ENCODE data around the gene PPFIBP2. TPM values are rescaled to one million over a fixed set of nuclear protein-coding genes. Genes with fewer than 3 reads are reported as not detected.

PPFIBP2 gene
- polyA plus RNA-seq, 4 donors, result 26.5 to 71.7 (median 62.4) TPM

- WGBS, 3 donors, result 49 to 81% (median 60%) methylated on average over 6 of the region's 6 CpGs
- Histone ChIP-seq H3K4me3 (ENCODE audit: low read depth in 1 of 3, low read length in 3 of 3) (no peak overlapping the region), H3K27me3 (ENCODE audit: control insufficient read depth in 3 of 3, insufficient read depth in 3 of 3, low read length in 3 of 3) (no peaks in the 10 kb centered on the region), H3K9me3 (ENCODE audit: control insufficient read depth in 2 of 2, insufficient read depth in 1 of 2, low read depth in 1 of 2, low read length in 1 of 2) (no peaks in the 10 kb centered on the region), H3K36me3 (ENCODE audit: control insufficient read depth in 3 of 3, insufficient read depth in 2 of 3, low read depth in 1 of 3, low read length in 3 of 3) (peaks cover 0 to 27% (median 0%) of the 10 kb centered on the region in 3 donors), H3K4me1 (ENCODE audit: control insufficient read depth in 3 of 3, insufficient read depth in 2 of 3, low read depth in 1 of 3, low read length in 2 of 3) (peaks cover 0 to 7% (median 0%) of the 10 kb centered on the region in 3 donors), H3K27ac (ENCODE audit: low read depth in 1 of 3, low read length in 2 of 3) (no peak overlapping the region)
- FAIRE-seq (no peak), DNase-seq (peak in 1 of 2 donors; percentile 51)
Observed at GRCh38 chr11:7591107-7591894, 77.5 kb downstream of the PPFIBP2 start.

DNA sequence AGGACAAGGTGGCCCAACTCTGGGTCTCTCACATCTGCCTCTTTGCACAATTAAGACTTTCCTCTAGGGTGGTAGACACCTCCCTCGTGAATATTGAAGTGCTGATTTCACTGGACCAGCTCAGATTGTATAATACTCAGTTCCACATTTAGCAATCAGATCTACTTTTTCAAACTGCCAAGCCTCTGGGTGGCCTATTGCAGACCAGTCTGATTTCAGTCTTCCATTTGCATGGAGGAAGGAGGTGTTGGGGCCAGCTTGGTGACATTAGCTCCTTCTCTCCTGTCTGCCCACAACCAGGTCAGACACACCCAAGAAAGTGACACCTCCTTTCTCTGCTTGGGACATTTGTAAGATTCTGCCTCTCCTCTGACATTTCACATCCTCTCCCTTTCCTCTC, 78.2 kb downstream of the PPFIBP2 start:
- Histone ChIP-seq H3K36me3 (ENCODE audit: control insufficient read depth in 3 of 3, insufficient read depth in 2 of 3, low read depth in 1 of 3, low read length in 3 of 3) (peaks cover 0 to 22% (median 0%) of the 10 kb centered on the region in 3 donors), H3K27me3 (ENCODE audit: control insufficient read depth in 3 of 3, insufficient read depth in 3 of 3, low read length in 3 of 3) (no peaks in the 10 kb centered on the region), H3K27ac (ENCODE audit: low read depth in 1 of 3, low read length in 2 of 3) (no peak overlapping the region), H3K9me3 (ENCODE audit: control insufficient read depth in 2 of 2, insufficient read depth in 1 of 2, low read depth in 1 of 2, low read length in 1 of 2) (no peaks in the 10 kb centered on the region), H3K4me1 (ENCODE audit: control insufficient read depth in 3 of 3, insufficient read depth in 2 of 3, low read depth in 1 of 3, low read length in 2 of 3) (peaks cover 0 to 7% (median 4%) of the 10 kb centered on the region in 3 donors), H3K4me3 (ENCODE audit: low read depth in 1 of 3, low read length in 3 of 3) (no peak overlapping the region)
- 54 to 80% (median 76%) methylated on average over 1 of the region's 1 CpG for WGBS, 3 donors
- FAIRE-seq (no peak), DNase-seq (no peak)

- Histone ChIP-seq H3K27ac (ENCODE audit: low read depth in 1 of 3, low read length in 2 of 3) (no peak overlapping the region), H3K27me3 (ENCODE audit: control insufficient read depth in 3 of 3, insufficient read depth in 3 of 3, low read length in 3 of 3) (no peaks in the 10 kb centered on the region), H3K4me1 (ENCODE audit: control insufficient read depth in 3 of 3, insufficient read depth in 2 of 3, low read depth in 1 of 3, low read length in 2 of 3) (peaks cover 0 to 12% (median 7%) of the 10 kb centered on the region in 3 donors), H3K9me3 (ENCODE audit: control insufficient read depth in 2 of 2, insufficient read depth in 1 of 2, low read depth in 1 of 2, low read length in 1 of 2) (no peaks in the 10 kb centered on the region), H3K4me3 (ENCODE audit: low read depth in 1 of 3, low read length in 3 of 3) (no peak overlapping the region), H3K36me3 (ENCODE audit: control insufficient read depth in 3 of 3, insufficient read depth in 2 of 3, low read depth in 1 of 3, low read length in 3 of 3) (peaks cover 0 to 26% (median 0%) of the 10 kb centered on the region in 3 donors)
- DNase-seq, result no peak
- no peak for FAIRE-seq
- 85 to 93% (median 87%) methylated on average over 3 of the region's 3 CpGs for WGBS, 3 donors
Observed at GRCh38 chr11:7592711-7593110, 78.9 kb downstream of the PPFIBP2 start.

DNA sequence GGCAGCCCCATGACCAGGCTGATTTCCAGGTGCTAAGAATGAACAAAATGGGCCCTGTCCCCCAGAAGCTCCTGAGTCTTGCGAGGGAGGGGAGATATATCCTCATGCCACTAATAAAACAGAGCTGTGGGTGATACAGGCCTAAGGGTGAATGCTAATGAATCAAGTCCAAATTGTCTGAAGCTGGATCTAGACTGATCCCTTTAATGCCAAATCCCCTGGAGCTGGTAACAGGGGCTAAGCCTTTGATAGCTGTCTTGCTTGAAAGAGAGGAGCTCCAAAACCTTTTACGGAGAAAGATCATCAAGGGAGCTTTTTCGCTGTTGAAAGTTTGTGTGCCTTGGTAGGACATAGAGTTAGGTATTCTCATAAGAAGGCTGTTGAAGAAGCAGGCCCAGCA, 79.7 kb downstream of the PPFIBP2 start:
- WGBS, 3 donors, result 89 to 98% (median 93%) methylated on average over 3 of the region's 3 CpGs
- H3K27me3 ChIP-seq (ENCODE audit: control insufficient read depth in 3 of 3, insufficient read depth in 3 of 3, low read length in 3 of 3), result no peaks in the 10 kb centered on the region
- H3K4me1 ChIP-seq (ENCODE audit: control insufficient read depth in 3 of 3, insufficient read depth in 2 of 3, low read depth in 1 of 3, low read length in 2 of 3), result peaks cover 0 to 14% (median 7%) of the 10 kb centered on the region in 3 donors
- FAIRE-seq (no peak), DNase-seq (no peak)
- peaks cover 0 to 27% (median 0%) of the 10 kb centered on the region in 3 donors for H3K36me3 ChIP-seq (ENCODE audit: control insufficient read depth in 3 of 3, insufficient read depth in 2 of 3, low read depth in 1 of 3, low read length in 3 of 3)
- no peak overlapping the region for H3K27ac ChIP-seq (ENCODE audit: low read depth in 1 of 3, low read length in 2 of 3)
- no peak overlapping the region for H3K4me3 ChIP-seq (ENCODE audit: low read depth in 1 of 3, low read length in 3 of 3)
- no peaks in the 10 kb centered on the region for H3K9me3 ChIP-seq (ENCODE audit: control insufficient read depth in 2 of 2, insufficient read depth in 1 of 2, low read depth in 1 of 2, low read length in 1 of 2)

GRCh38 chr11:7595016-7595866, 81.4 kb downstream of the PPFIBP2 start:
- H3K4me3 ChIP-seq (ENCODE audit: low read depth in 1 of 3, low read length in 3 of 3), result no peak overlapping the region
- DNase-seq (no peak), FAIRE-seq (no peak)
- H3K9me3 ChIP-seq (ENCODE audit: control insufficient read depth in 2 of 2, insufficient read depth in 1 of 2, low read depth in 1 of 2, low read length in 1 of 2), result no peaks in the 10 kb centered on the region
- no peak overlapping the region for H3K27ac ChIP-seq (ENCODE audit: low read depth in 1 of 3, low read length in 2 of 3)
- WGBS, 3 donors, result 85 to 94% (median 90%) methylated on average over 1 of the region's 1 CpG
- H3K27me3 ChIP-seq (ENCODE audit: control insufficient read depth in 3 of 3, insufficient read depth in 3 of 3, low read length in 3 of 3), result no peaks in the 10 kb centered on the region
- H3K36me3 ChIP-seq (ENCODE audit: control insufficient read depth in 3 of 3, insufficient read depth in 2 of 3, low read depth in 1 of 3, low read length in 3 of 3), result peaks cover 0 to 34% (median 0%) of the 10 kb centered on the region in 3 donors
- peaks cover 0 to 21% (median 6%) of the 10 kb centered on the region in 3 donors for H3K4me1 ChIP-seq (ENCODE audit: control insufficient read depth in 3 of 3, insufficient read depth in 2 of 3, low read depth in 1 of 3, low read length in 2 of 3)

DNA sequence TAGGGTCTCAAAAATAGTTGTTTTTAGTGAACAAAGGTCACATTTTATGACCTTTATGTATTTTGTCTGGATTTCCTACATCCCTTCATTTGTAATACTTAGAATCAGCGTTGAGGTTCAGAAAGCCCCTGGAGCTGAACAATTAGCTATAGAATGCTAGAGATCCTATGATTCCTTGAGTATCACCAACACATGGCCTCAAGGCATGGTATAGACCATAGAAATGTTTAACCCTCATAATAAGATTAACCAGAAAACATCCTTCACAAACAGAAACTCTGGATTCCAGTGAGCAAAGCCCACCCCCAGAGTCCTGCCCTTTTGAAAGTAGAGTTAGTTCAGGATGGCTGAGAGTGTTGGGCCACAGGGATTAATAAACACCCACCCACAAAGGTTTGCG, 82.2 kb downstream of the PPFIBP2 start:
- H3K27me3 ChIP-seq (ENCODE audit: control insufficient read depth in 3 of 3, insufficient read depth in 3 of 3, low read length in 3 of 3), result no peaks in the 10 kb centered on the region
- FAIRE-seq (no peak), DNase-seq (no peak)
- H3K4me3 ChIP-seq (ENCODE audit: low read depth in 1 of 3, low read length in 3 of 3), result no peak overlapping the region
- H3K27ac ChIP-seq (ENCODE audit: low read depth in 1 of 3, low read length in 2 of 3), result no peak overlapping the region
- H3K4me1 ChIP-seq (ENCODE audit: control insufficient read depth in 3 of 3, insufficient read depth in 2 of 3, low read depth in 1 of 3, low read length in 2 of 3), result peaks cover 0 to 28% (median 0%) of the 10 kb centered on the region in 3 donors
- H3K36me3 ChIP-seq (ENCODE audit: control insufficient read depth in 3 of 3, insufficient read depth in 2 of 3, low read depth in 1 of 3, low read length in 3 of 3), result peaks cover 0 to 41% (median under 1%) of the 10 kb centered on the region in 3 donors
- 91 to 93% (median 93%) methylated on average over 2 of the region's 2 CpGs for WGBS, 3 donors
- no peaks in the 10 kb centered on the region for H3K9me3 ChIP-seq (ENCODE audit: control insufficient read depth in 2 of 2, insufficient read depth in 1 of 2, low read depth in 1 of 2, low read length in 1 of 2)

DNA sequence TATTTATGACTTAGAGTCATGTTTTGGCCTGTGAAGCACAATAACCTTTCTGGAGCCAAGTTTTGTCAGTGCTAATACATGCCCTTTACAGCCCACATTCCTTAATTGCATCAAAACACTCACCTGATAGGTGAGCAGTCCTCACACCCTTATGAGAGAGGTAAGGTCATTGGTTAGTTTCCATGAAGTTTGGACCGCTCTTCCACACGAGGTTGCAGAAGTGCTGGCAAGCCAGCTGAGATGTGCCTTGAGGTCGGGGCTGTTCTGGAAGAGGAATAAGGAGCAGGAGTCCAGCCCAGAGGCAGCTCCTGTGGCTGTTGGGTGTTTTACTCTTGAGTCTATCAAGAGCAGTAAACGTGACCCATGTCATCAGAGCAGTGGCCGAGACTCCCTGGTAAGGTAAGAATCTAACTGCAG, 83.2 kb downstream of the PPFIBP2 start:
- FAIRE-seq (no peak), DNase-seq (peak; percentile 69 to 91)
- Histone ChIP-seq H3K4me1 (ENCODE audit: control insufficient read depth in 3 of 3, insufficient read depth in 2 of 3, low read depth in 1 of 3, low read length in 2 of 3) (peaks cover 0 to 28% (median 0%) of the 10 kb centered on the region in 3 donors), H3K4me3 (ENCODE audit: low read depth in 1 of 3, low read length in 3 of 3) (no peak overlapping the region), H3K36me3 (ENCODE audit: control insufficient read depth in 3 of 3, insufficient read depth in 2 of 3, low read depth in 1 of 3, low read length in 3 of 3) (peaks cover 0 to 45% (median 3%) of the 10 kb centered on the region in 3 donors), H3K27ac (ENCODE audit: low read depth in 1 of 3, low read length in 2 of 3) (peak overlapping the region; percentile 62 to 81 (median 63)), H3K27me3 (ENCODE audit: control insufficient read depth in 3 of 3, insufficient read depth in 3 of 3, low read length in 3 of 3) (no peaks in the 10 kb centered on the region), H3K9me3 (ENCODE audit: control insufficient read depth in 2 of 2, insufficient read depth in 1 of 2, low read depth in 1 of 2, low read length in 1 of 2) (no peaks in the 10 kb centered on the region)
- 11 to 63% (median 28%) methylated on average over 5 of the region's 5 CpGs for WGBS, 3 donors

DNA sequence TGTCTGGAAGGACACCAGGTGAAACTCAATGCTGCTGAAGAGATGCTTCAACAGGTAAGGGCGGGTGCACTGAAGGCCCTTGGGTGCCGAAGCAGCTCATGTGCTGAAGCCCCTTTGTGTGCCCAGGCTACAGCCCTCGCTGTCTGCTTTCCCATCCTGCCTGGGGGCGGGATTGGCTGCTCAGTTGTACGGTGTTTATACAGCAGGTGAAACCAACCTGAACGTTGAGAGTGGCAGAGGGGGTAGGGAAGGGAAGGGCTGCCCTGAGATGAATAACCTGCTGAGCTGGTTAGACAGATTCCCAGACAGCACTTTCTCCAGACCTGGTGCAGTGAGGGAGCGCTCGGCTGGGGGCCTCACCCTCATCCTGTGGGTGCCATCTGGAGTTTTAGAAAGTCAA, 83.8 kb downstream of the PPFIBP2 start:
- H3K4me3 ChIP-seq (ENCODE audit: low read depth in 1 of 3, low read length in 3 of 3), result no peak overlapping the region
- H3K27me3 ChIP-seq (ENCODE audit: control insufficient read depth in 3 of 3, insufficient read depth in 3 of 3, low read length in 3 of 3), result no peaks in the 10 kb centered on the region
- 13 to 56% (median 28%) methylated on average over 8 of the region's 8 CpGs for WGBS, 3 donors
- H3K4me1 ChIP-seq (ENCODE audit: control insufficient read depth in 3 of 3, insufficient read depth in 2 of 3, low read depth in 1 of 3, low read length in 2 of 3), result peaks cover 0 to 35% (median 0%) of the 10 kb centered on the region in 3 donors
- DNase-seq (peak; percentile 79 to 90), FAIRE-seq (no peak)
- no peaks in the 10 kb centered on the region for H3K9me3 ChIP-seq (ENCODE audit: control insufficient read depth in 2 of 2, insufficient read depth in 1 of 2, low read depth in 1 of 2, low read length in 1 of 2)
- peak overlapping the region; percentile 62 to 81 (median 63) for H3K27ac ChIP-seq (ENCODE audit: low read depth in 1 of 3, low read length in 2 of 3)
- H3K36me3 ChIP-seq (ENCODE audit: control insufficient read depth in 3 of 3, insufficient read depth in 2 of 3, low read depth in 1 of 3, low read length in 3 of 3), result peaks cover 0 to 45% (median 3%) of the 10 kb centered on the region in 3 donors

Measured in small intestine (tissue), 7 donors.